Measurements from ENCODE around the gene CDH4.

CDH4 gene

GRCh38 chr20:61295682-61296628, 43.9 kb downstream of the CDH4 start:
- no peak overlapping the region for H3K9ac ChIP-seq (ENCODE audit: low read depth, low read length)
- peaks cover 22% of the 10 kb centered on the region for H3K4me1 ChIP-seq (ENCODE audit: control insufficient read depth, insufficient read depth, low read length)
- peaks cover 28% of the 10 kb centered on the region for H3K36me3 ChIP-seq (ENCODE audit: insufficient read depth, low read length)
- H3K4me3 ChIP-seq (ENCODE audit: low read length) = no peak overlapping the region
- H3K9me3 ChIP-seq (replicated peaks; ENCODE audit: low read length) = no peaks in the 10 kb centered on the region
- H3K27me3 ChIP-seq (ENCODE audit: control insufficient read depth, insufficient read depth, low read length) = no peaks in the 10 kb centered on the region
- peak overlapping the region; percentile 54 for H3K4me2 ChIP-seq (ENCODE audit: low read length)

GRCh38 chr20:61296629-61297019, 44.6 kb downstream of the CDH4 start:
- Histone ChIP-seq H3K4me1 (ENCODE audit: control insufficient read depth, insufficient read depth, low read length) (peaks cover 22% of the 10 kb centered on the region), H3K36me3 (ENCODE audit: insufficient read depth, low read length) (peaks cover 24% of the 10 kb centered on the region), H3K4me2 (ENCODE audit: low read length) (no peak overlapping the region), H3K4me3 (ENCODE audit: low read length) (no peak overlapping the region), H3K9me3 (replicated peaks; ENCODE audit: low read length) (no peaks in the 10 kb centered on the region), H3K27me3 (ENCODE audit: control insufficient read depth, insufficient read depth, low read length) (no peaks in the 10 kb centered on the region), H3K9ac (ENCODE audit: low read depth, low read length) (no peak overlapping the region)

GRCh38 chr20:61297491-61297890, 45.4 kb downstream of the CDH4 start:
- Histone ChIP-seq H3K4me3 (ENCODE audit: low read length) (no peak overlapping the region), H3K27me3 (ENCODE audit: control insufficient read depth, insufficient read depth, low read length) (no peaks in the 10 kb centered on the region), H3K4me2 (ENCODE audit: low read length) (no peak overlapping the region), H3K9ac (ENCODE audit: low read depth, low read length) (no peak overlapping the region), H3K36me3 (ENCODE audit: insufficient read depth, low read length) (peaks cover 19% of the 10 kb centered on the region), H3K9me3 (replicated peaks; ENCODE audit: low read length) (no peaks in the 10 kb centered on the region), H3K4me1 (ENCODE audit: control insufficient read depth, insufficient read depth, low read length) (peaks cover 22% of the 10 kb centered on the region)

- no peak overlapping the region for H3K4me3 ChIP-seq (ENCODE audit: low read length)
- H3K9ac ChIP-seq (ENCODE audit: low read depth, low read length) = no peak overlapping the region
- no peak overlapping the region for H3K4me2 ChIP-seq (ENCODE audit: low read length)
Observed at GRCh38 chr20:61297986-61298385, 45.9 kb downstream of the CDH4 start.

GRCh38 chr20:61298661-61299060, 46.6 kb downstream of the CDH4 start:
- no peaks in the 10 kb centered on the region for H3K9me3 ChIP-seq (replicated peaks; ENCODE audit: low read length)
- H3K36me3 ChIP-seq (ENCODE audit: insufficient read depth, low read length) = peaks cover 16% of the 10 kb centered on the region

More at GRCh38 chr20:61297986-61298385, 45.9 kb downstream of the CDH4 start:
- H3K9me3 ChIP-seq (replicated peaks; ENCODE audit: low read length) = no peaks in the 10 kb centered on the region
- peaks cover 22% of the 10 kb centered on the region for H3K4me1 ChIP-seq (ENCODE audit: control insufficient read depth, insufficient read depth, low read length)
- no peaks in the 10 kb centered on the region for H3K27me3 ChIP-seq (ENCODE audit: control insufficient read depth, insufficient read depth, low read length)
- peaks cover 19% of the 10 kb centered on the region for H3K36me3 ChIP-seq (ENCODE audit: insufficient read depth, low read length)

GRCh38 chr20:61299104-61299503, 47.0 kb downstream of the CDH4 start:
- Histone ChIP-seq H3K27me3 (ENCODE audit: control insufficient read depth, insufficient read depth, low read length) (no peaks in the 10 kb centered on the region), H3K4me2 (ENCODE audit: low read length) (no peak overlapping the region), H3K4me3 (ENCODE audit: low read length) (no peak overlapping the region), H3K36me3 (ENCODE audit: insufficient read depth, low read length) (peaks cover 11% of the 10 kb centered on the region), H3K9ac (ENCODE audit: low read depth, low read length) (no peak overlapping the region), H3K4me1 (ENCODE audit: control insufficient read depth, insufficient read depth, low read length) (peaks cover 22% of the 10 kb centered on the region), H3K9me3 (replicated peaks; ENCODE audit: low read length) (no peaks in the 10 kb centered on the region)

More at GRCh38 chr20:61298661-61299060, 46.6 kb downstream of the CDH4 start:
- Histone ChIP-seq H3K9ac (ENCODE audit: low read depth, low read length) (no peak overlapping the region), H3K4me3 (ENCODE audit: low read length) (no peak overlapping the region), H3K27me3 (ENCODE audit: control insufficient read depth, insufficient read depth, low read length) (no peaks in the 10 kb centered on the region), H3K4me2 (ENCODE audit: low read length) (no peak overlapping the region), H3K4me1 (ENCODE audit: control insufficient read depth, insufficient read depth, low read length) (peaks cover 22% of the 10 kb centered on the region)

GRCh38 chr20:61299618-61300017, 47.6 kb downstream of the CDH4 start:
- H3K4me1 ChIP-seq (ENCODE audit: control insufficient read depth, insufficient read depth, low read length) = peaks cover 21% of the 10 kb centered on the region
- no peak overlapping the region for H3K9ac ChIP-seq (ENCODE audit: low read depth, low read length)

GRCh38 chr20:61300293-61300692, 48.2 kb downstream of the CDH4 start:
- H3K4me3 ChIP-seq (ENCODE audit: low read length) = no peak overlapping the region
- H3K4me2 ChIP-seq (ENCODE audit: low read length) = no peak overlapping the region
- no peak overlapping the region for H3K9ac ChIP-seq (ENCODE audit: low read depth, low read length)
- H3K9me3 ChIP-seq (replicated peaks; ENCODE audit: low read length) = no peaks in the 10 kb centered on the region
- H3K36me3 ChIP-seq (ENCODE audit: insufficient read depth, low read length) = peaks cover 8% of the 10 kb centered on the region
- no peaks in the 10 kb centered on the region for H3K27me3 ChIP-seq (ENCODE audit: control insufficient read depth, insufficient read depth, low read length)
- peaks cover 14% of the 10 kb centered on the region for H3K4me1 ChIP-seq (ENCODE audit: control insufficient read depth, insufficient read depth, low read length)

More at GRCh38 chr20:61299618-61300017, 47.6 kb downstream of the CDH4 start:
- no peaks in the 10 kb centered on the region for H3K27me3 ChIP-seq (ENCODE audit: control insufficient read depth, insufficient read depth, low read length)
- no peak overlapping the region for H3K4me3 ChIP-seq (ENCODE audit: low read length)
- H3K4me2 ChIP-seq (ENCODE audit: low read length) = no peak overlapping the region
- H3K9me3 ChIP-seq (replicated peaks; ENCODE audit: low read length) = no peaks in the 10 kb centered on the region
- H3K36me3 ChIP-seq (ENCODE audit: insufficient read depth, low read length) = peaks cover 8% of the 10 kb centered on the region

GRCh38 chr20:61300709-61301108, 48.6 kb downstream of the CDH4 start:
- Histone ChIP-seq H3K4me2 (ENCODE audit: low read length) (no peak overlapping the region), H3K36me3 (ENCODE audit: insufficient read depth, low read length) (peaks cover 10% of the 10 kb centered on the region), H3K27me3 (ENCODE audit: control insufficient read depth, insufficient read depth, low read length) (no peaks in the 10 kb centered on the region), H3K4me1 (ENCODE audit: control insufficient read depth, insufficient read depth, low read length) (peaks cover 10% of the 10 kb centered on the region), H3K9ac (ENCODE audit: low read depth, low read length) (no peak overlapping the region), H3K9me3 (replicated peaks; ENCODE audit: low read length) (no peaks in the 10 kb centered on the region), H3K4me3 (ENCODE audit: low read length) (no peak overlapping the region)

- Histone ChIP-seq H3K36me3 (ENCODE audit: insufficient read depth, low read length) (peaks cover 13% of the 10 kb centered on the region), H3K4me2 (ENCODE audit: low read length) (no peak overlapping the region), H3K9me3 (replicated peaks; ENCODE audit: low read length) (no peaks in the 10 kb centered on the region), H3K9ac (ENCODE audit: low read depth, low read length) (no peak overlapping the region), H3K4me1 (ENCODE audit: control insufficient read depth, insufficient read depth, low read length) (no peaks in the 10 kb centered on the region), H3K4me3 (ENCODE audit: low read length) (no peak overlapping the region), H3K27me3 (ENCODE audit: control insufficient read depth, insufficient read depth, low read length) (no peaks in the 10 kb centered on the region)
Observed at GRCh38 chr20:61301711-61302525, 49.9 kb downstream of the CDH4 start.

- Histone ChIP-seq H3K9me3 (replicated peaks; ENCODE audit: low read length) (no peaks in the 10 kb centered on the region), H3K4me2 (ENCODE audit: low read length) (no peak overlapping the region), H3K36me3 (ENCODE audit: insufficient read depth, low read length) (peaks cover 8% of the 10 kb centered on the region), H3K27me3 (ENCODE audit: control insufficient read depth, insufficient read depth, low read length) (no peaks in the 10 kb centered on the region), H3K4me3 (ENCODE audit: low read length) (no peak overlapping the region), H3K9ac (ENCODE audit: low read depth, low read length) (no peak overlapping the region), H3K4me1 (ENCODE audit: control insufficient read depth, insufficient read depth, low read length) (peaks cover 6% of the 10 kb centered on the region)
Observed at GRCh38 chr20:61303217-61303616, 51.2 kb downstream of the CDH4 start.
